ENCODE measurements around the gene GLDN. TPM values are rescaled to one million over a fixed set of nuclear protein-coding genes. Genes with fewer than 3 reads are reported as not detected.

GLDN gene
- total and polyA plus RNA-seq, 2 of the 8 experiments (the other 6 are each of a cell fraction or from before 2014, with no cell fraction given), result 0.24 to 0.50 TPM

DNA sequence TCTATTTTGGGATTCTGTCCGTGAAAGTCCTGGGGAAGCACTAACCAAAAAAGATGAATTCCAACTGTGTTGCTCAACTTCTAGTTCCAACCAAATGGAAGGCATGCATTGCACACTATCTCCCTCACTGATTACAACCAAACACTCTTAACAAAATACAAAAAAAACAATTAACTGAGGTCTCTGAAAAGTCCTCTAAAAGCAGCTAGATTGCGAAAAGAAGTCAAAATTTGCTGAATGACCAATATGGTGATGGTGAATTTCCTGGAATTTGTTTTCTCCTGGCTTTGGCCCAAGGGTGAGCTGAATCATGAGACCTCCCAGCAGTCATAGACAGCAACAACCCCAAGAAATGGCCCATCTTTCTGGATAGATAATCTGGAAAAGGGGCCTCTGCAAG lies 31.4 kb upstream of the GLDN start:
- Histone ChIP-seq H2AFZ (ENCODE audit: low read length) (no peak overlapping the region), H2BK15ac (ENCODE audit: low read length) (no peak overlapping the region), H2BK20ac (ENCODE audit: low read length) (no peak overlapping the region), H2AK5ac (ENCODE audit: low read depth, low read length) (no peak overlapping the region), H3K14ac (ENCODE audit: insufficient read length) (no peak overlapping the region), H2BK120ac (replicated peaks; ENCODE audit: low read depth, low read length) (no peak overlapping the region), H4K20me1 (replicated peaks in 1 of 2; ENCODE audit: control insufficient read depth in 1 of 2, insufficient read depth in 2 of 2, low read length in 2 of 2) (no peaks in the 10 kb centered on the region), H3K18ac (ENCODE audit: extremely low read depth, low read length) (no peak overlapping the region), H3K23me2 (ENCODE audit: low read depth, low read length) (no peaks in the 10 kb centered on the region), H3K23ac (ENCODE audit: insufficient read length) (no peak overlapping the region), H3K4me2 (ENCODE audit: insufficient read depth in 1 of 2, low read depth in 2 of 2, low read length in 2 of 2) (no peak overlapping the region), H4K5ac (ENCODE audit: insufficient read length, low read depth, low read length) (no peak overlapping the region), H3K9ac (replicated peaks in 1 of 4; ENCODE audit: extremely low read depth in 1 of 4, low read depth in 3 of 4, low read length in 3 of 4) (no peak overlapping the region), H2BK5ac (ENCODE audit: low read depth, low read length) (no peak overlapping the region), H3K79me1 (ENCODE audit: low read depth, low read length) (no peaks in the 10 kb centered on the region), H4K8ac (ENCODE audit: extremely low read depth, insufficient read depth, low read length) (no peak overlapping the region), H3K79me2 (ENCODE audit: control insufficient read depth in 1 of 2, insufficient read depth in 2 of 2, low read length in 2 of 2) (no peaks in the 10 kb centered on the region), H3K27me3 (replicated peaks in 1 of 4; ENCODE audit: control insufficient read depth in 3 of 4, extremely low read depth in 1 of 4, insufficient read depth in 3 of 4, low read length in 3 of 4) (peaks cover 0 to 3% (median under 1%) of the 10 kb centered on the region in 4 experiments; a peak in 1 of 7 replicates), H4K91ac (replicated peaks; ENCODE audit: insufficient read length, low read length) (no peak overlapping the region), H3K4ac (replicated peaks; ENCODE audit: insufficient read length, low read depth, low read length) (no peak overlapping the region), H3K36me3 (ENCODE audit: control insufficient read depth in 2 of 4, insufficient read depth in 4 of 4, low read length in 3 of 4) (no peaks in the 10 kb centered on the region; a peak in 2 of 8 replicates), H3K4me3 (ENCODE audit: extremely low read depth in 1 of 4, insufficient read depth in 2 of 4, low read depth in 3 of 4, low read length in 4 of 4) (no peak overlapping the region), H3K9me3 (ENCODE audit: insufficient read depth in 2 of 2, low read depth in 1 of 2, low read length in 1 of 2) (no peaks in the 10 kb centered on the region), H2BK12ac (ENCODE audit: low read depth, low read length) (no peak overlapping the region), H3K4me1 (replicated peaks in 1 of 4; ENCODE audit: control insufficient read depth in 3 of 4, insufficient read depth in 4 of 4, low read length in 3 of 4) (no peaks in the 10 kb centered on the region), H3K27ac (ENCODE audit: low read depth, low read length) (no peak overlapping the region), H3K56ac (replicated peaks; ENCODE audit: insufficient read length, low read depth, low read length) (no peak overlapping the region)
- CTCF ChIA-PET (ENCODE audit: partially characterized antibody), result interaction anchor here (1.0 to 4.3 kb wide), 4 partner anchors 28 to 147 kb away, joined by 3 to 20 read pairs (median 3); no protein-coding TSS in a partner anchor
- FAIRE-seq (no peak), DNase-seq (ENCODE audit: low read depth in 1 of 2, low spot score in 2 of 2) (no peak)
- 90% methylated on average over 2 of the region's 2 CpGs; no CpG with 5 or more reads in 1 of the 2 experiments for WGBS, 2 experiments (ENCODE audit: extremely low coverage in 1 of 2, insufficient coverage in 1 of 2, insufficient read length in 1 of 2, insufficient replicate concordance in 2 of 2, low coverage in 1 of 2, low lambda C conversion rate in 2 of 2, missing lambda C conversion rate in 1 of 2)
- POLR2A ChIA-PET (ENCODE audit: partially characterized antibody), result interaction anchor here (1.1 kb wide), 1 partner anchor 32 kb away, joined by 3 read pairs; no protein-coding TSS in a partner anchor
- TF ChIP-seq TCF12 (IDR thresholded peaks at IDR 0.05; ENCODE audit: low read depth, low read length), result no peak
- no peak for TF ChIP-seq POU5F1 (IDR thresholded peaks at IDR 0.05; ENCODE audit: low read depth, low read length)
- no peak for TF ChIP-seq EGR1 (IDR thresholded peaks at IDR 0.05; ENCODE audit: borderline replicate concordance, low read depth, low read length)
- TF ChIP-seq SIN3A (conservative IDR thresholded peaks at IDR 0.05 in 1 of 2, IDR thresholded peaks at IDR 0.05 in 1 of 2; ENCODE audit: low read depth in 1 of 2, low read length in 2 of 2), result no peak
- no peak for TF ChIP-seq CHD1 (IDR thresholded peaks at IDR 0.05; ENCODE audit: low read depth, low read length)
- no peak for TF ChIP-seq TEAD4 (IDR thresholded peaks at IDR 0.05; ENCODE audit: low read depth, low read length)
- no peak for TF ChIP-seq NANOG (IDR thresholded peaks at IDR 0.05; ENCODE audit: insufficient read depth, low read depth, low read length, poor library complexity, severe bottlenecking)
- TF ChIP-seq FOSL1 (IDR thresholded peaks at IDR 0.05; ENCODE audit: insufficient read depth, low read depth, low read length), result no peak
- no peak for TF ChIP-seq POLR2AphosphoS5 (IDR thresholded peaks at IDR 0.05; ENCODE audit: low read depth, low read length)
- TF ChIP-seq CREB1 (IDR thresholded peaks at IDR 0.05), result no peak
- no peak for TF ChIP-seq ZNF274 (IDR thresholded peaks at IDR 0.05; ENCODE audit: borderline replicate concordance, extremely low read depth, low read length)
